Measurements from ENCODE around the gene CD58.

CD58 gene

DNA sequence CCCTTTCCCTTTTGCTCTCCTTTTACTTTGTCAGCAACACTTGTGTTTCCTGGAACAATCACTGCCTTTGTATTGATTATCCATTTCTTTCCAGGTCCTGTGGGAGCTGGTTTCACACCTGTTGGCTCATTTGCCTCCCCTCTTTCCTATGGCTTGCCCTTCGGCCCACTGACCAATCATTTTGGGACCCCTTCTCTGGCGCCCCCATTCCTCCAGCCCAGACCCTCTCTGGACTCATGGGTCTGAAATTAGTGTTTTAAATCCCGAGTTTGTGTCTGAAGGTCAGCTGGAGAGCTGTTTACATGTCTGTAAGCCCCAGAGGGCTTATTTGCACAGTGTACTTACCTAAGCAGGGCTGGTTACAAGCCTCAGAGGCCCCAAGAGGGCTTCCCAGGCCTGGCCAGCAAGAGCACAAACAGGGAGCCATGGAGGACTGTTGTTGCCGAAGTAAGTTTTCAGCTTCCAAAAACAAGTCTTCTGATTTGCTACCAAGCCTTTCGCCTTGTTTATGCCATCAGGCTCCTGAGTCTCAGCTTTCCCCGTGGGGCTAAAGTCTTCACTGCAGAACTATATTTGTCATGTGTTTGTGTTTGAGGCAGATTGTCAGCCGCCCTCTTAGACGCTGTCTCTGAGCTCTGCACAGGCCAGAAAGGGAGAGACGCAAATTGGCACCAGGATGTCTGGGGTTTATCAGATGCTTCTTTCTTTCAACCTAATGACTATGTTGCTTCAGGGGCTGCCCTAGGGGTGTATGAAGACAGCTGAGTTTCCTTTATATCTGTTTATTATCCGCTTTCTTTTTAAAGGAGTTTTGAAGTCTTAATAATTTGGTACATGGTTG, 104.8 kb downstream of the CD58 start:
- no peak for DNase-seq

DNA sequence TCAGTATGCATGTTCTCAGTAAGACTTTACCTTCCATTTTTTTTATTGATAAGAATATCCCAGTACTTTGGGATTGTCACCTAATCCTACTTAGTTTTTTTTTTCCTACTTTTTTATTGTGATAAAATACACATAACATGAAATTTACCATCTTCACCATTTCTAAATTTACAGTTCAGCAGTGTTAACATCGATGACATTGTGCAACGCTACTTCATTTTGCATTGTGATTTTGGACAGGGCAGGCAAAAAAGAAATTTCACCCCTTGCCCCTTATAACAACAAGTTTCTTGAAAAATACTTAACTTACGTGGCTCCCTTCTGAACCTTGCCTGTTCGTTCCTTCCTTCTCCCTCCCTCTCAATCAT, 105.4 kb downstream of the CD58 start:
- DNase-seq = no peak

Measured in SIG-M5 (cell line).